CD4-positive, CD25-positive, alpha-beta regulatory T cell (primary cell): Measurements from ENCODE around the gene MKNK2. TPM values are rescaled to one million over a fixed set of nuclear protein-coding genes. Genes with fewer than 3 reads are reported as not detected.
A peak's percentile ranks its signal among the peaks of the same experiment; 100 is the strongest.

Source experiments
- ATAC-seq, 2 donors: fragments of 150-1000 bp; cut with Tn5 transposase; one replicate each; pipeline ENCODE4 v1.10.0; 2021; ENCODE audit warnings: low read depth in 2 of 2, moderate number of reproducible peaks in 2 of 2, moderate library complexity in 1 of 2
- DNase-seq, 3 donors: peaks; one replicate each; pipeline versions ENCODE4 v3.0.0 to v3.0.0-alpha.2; 2012 to 2022; ENCODE audit warnings: mixed read lengths in 1 of 3
- H3K27ac ChIP-seq: one replicate; pipeline ENCODE4 v1.7.0; 2013; ENCODE audit warnings: mild to moderate bottlenecking, low read length; ENCODE audit not compliant: insufficient read depth, poor library complexity, severe bottlenecking
- H3K27me3 ChIP-seq: one replicate; pipeline ENCODE4 v1.7.0; 2013; ENCODE audit warnings: low read length; ENCODE audit not compliant: control insufficient read depth, insufficient read depth
- H3K36me3 ChIP-seq: one replicate; pipeline ENCODE4 v1.7.0; 2013; ENCODE audit warnings: mild to moderate bottlenecking, low read length, moderate library complexity; ENCODE audit not compliant: control insufficient read depth, insufficient read depth
- H3K4me1 ChIP-seq: 2 replicates; pipeline ENCODE4 v1.7.0; 2013; ENCODE audit warnings: mild to moderate bottlenecking, low read length; ENCODE audit not compliant: insufficient read depth, control insufficient read depth, poor library complexity, severe bottlenecking
- H3K4me3 ChIP-seq: one replicate; pipeline ENCODE4 v1.7.0; 2013; ENCODE audit warnings: low read depth, mild to moderate bottlenecking, low read length, moderate library complexity
- H3K9me3 ChIP-seq, 2 experiments: 1 replicate in 1 of 2; 2 replicates in 1 of 2; pipeline ENCODE4 v1.7.0; 2013; ENCODE audit warnings: low read length in 2 of 2, mild to moderate bottlenecking in 1 of 2, moderate library complexity in 1 of 2; ENCODE audit not compliant: control insufficient read depth in 2 of 2
- H3K27ac Mint-ChIP-seq, 3 donors: one replicate each; pipeline ENCODE4 v1.8.0; 2020 to 2022; ENCODE audit warnings: mild to moderate bottlenecking in 3 of 3, mixed read lengths in 3 of 3, moderate library complexity in 2 of 3
- H3K27me3 Mint-ChIP-seq: one replicate; pipeline ENCODE4 v1.8.0; 2022; ENCODE audit warnings: mild to moderate bottlenecking, mixed read lengths
- H3K36me3 Mint-ChIP-seq: one replicate; pipeline ENCODE4 v1.8.0; 2020; ENCODE audit warnings: mixed read lengths
- H3K4me1 Mint-ChIP-seq, 4 donors: one replicate each; pipeline ENCODE4 v1.8.0; 2020 to 2022; ENCODE audit warnings: mixed read lengths in 4 of 4, mild to moderate bottlenecking in 1 of 4
- H3K4me3 Mint-ChIP-seq, 4 donors: one replicate each; pipeline ENCODE4 v1.8.0; 2020 to 2022; ENCODE audit warnings: mild to moderate bottlenecking in 4 of 4, mixed read lengths in 4 of 4, moderate library complexity in 3 of 4
- H3K9me3 Mint-ChIP-seq, 7 donors: one replicate each; pipeline ENCODE4 v1.8.0; 2020 to 2022; ENCODE audit warnings: mixed read lengths in 7 of 7, mild to moderate bottlenecking in 3 of 7, moderate library complexity in 2 of 7
- polyA plus RNA-seq, 4 donors: library from polyadenylated mRNA; unstranded; fragments of 300-500 nt; fragmentation: Illumina TruSeq; gene quantifications; one replicate each; pipeline ENCODE4 v1.2.3, GENCODE V29; 2021
- total RNA-seq: library from RNA; stranded (reverse); gene quantifications from one replicate; pipeline ENCODE4 v1.2.3, GENCODE V29; 2022

MKNK2 gene
- total RNA-seq (340 TPM), polyA plus RNA-seq (10 to 100 TPM; 28.7 to 38.2 (median 32.0) TPM)

DNA sequence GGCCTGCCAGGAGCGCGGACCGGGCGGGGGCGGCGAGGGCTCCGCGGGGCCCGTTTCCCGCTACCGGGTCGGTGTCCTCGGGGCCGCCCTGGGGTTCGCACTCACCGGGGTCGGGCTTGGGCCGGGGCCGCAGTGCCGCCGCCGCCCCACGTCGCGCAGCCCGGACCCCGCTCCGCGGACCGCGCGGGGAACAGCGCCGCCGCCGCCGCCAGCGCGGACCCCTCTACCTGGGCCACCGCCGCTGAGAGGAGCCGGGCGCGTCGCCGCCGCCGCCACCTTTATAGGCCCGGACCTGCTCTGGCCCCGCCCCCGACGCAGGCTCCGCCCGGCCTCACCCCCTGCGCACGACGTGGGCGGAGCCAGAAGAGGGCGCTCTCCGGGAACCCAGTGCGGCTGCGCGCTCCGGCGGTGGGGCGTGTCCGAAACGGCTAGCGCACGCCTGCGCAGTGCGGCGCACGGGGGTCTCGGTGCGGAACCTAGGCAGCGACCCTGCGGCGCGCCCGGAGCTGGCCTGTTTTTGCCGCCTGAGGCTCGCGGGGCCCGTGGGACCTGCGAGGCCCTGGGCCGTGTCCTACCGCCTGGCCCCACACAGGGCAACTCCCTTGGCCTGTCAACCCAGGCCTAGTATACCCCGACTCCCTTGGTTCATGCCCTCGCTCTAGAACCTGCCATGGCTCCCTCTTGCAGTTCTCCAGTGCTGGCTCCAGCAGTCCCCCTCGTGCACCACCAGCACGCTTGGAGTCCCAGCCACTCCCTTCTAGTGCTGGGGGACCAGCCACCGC, at the start of gene MKNK2:
Gene MKNK2 (minus strand): TSS at position 254 of the 782 bp plus-strand sequence. CDS start 393 bp downstream, outside the sequence.
- H3K27ac ChIP-seq, result peak within 1 kb of the TSS; percentile 92
- Mint-ChIP-seq H3K9me3 (no peaks in the 10 kb centered on the region), H3K36me3 (no peaks in the 10 kb centered on the region), H3K27ac (peak within 1 kb of the TSS; percentile 95 to 96 (median 95)), H3K27me3 (peaks cover 4% of the 10 kb centered on the region), H3K4me1 (peaks cover 0 to 66% (median 8%) of the 10 kb centered on the region in 4 donors), H3K4me3 (peak within 1 kb of the TSS; percentile 88 to 94 (median 92))
- peaks cover 65% of the 10 kb centered on the region for H3K4me1 ChIP-seq
- no peaks in the 10 kb centered on the region for H3K9me3 ChIP-seq
- no peaks in the 10 kb centered on the region for H3K27me3 ChIP-seq
- ATAC-seq, result peak; percentile 79 to 84
- peak within 1 kb of the TSS; percentile 86 for H3K4me3 ChIP-seq
- H3K36me3 ChIP-seq, result peaks cover 3% of the 10 kb centered on the region
- peak; percentile 87 to 94 (median 90) for DNase-seq

DNA sequence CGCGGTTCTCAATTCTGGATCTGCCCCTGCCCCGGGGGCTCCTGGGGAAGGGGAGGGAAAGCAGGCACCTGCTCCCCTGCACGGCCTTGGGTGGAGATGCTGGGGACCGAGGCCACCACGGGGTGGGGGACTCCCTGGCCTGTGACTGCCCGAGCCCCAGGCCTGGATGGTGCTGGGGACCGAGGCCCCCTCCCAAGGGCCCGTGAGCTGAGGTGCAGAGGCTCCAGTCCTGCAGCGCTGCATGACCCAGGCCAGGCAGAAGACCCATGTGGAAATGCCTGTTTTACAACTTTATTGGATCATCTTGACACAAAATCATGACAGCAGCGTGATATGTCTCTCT, 49.6 kb upstream of the MKNK2 start:
- H3K4me1 ChIP-seq, result peaks cover 14% of the 10 kb centered on the region
- Mint-ChIP-seq H3K4me3 (peak overlapping the region in 1 of 4 donors; percentile 41), H3K27ac (no peak overlapping the region), H3K27me3 (peaks cover 3% of the 10 kb centered on the region), H3K4me1 (peaks cover 0 to 11% (median 0%) of the 10 kb centered on the region in 4 donors), H3K9me3 (peaks cover 0 to 5% (median 0%) of the 10 kb centered on the region in 7 donors), H3K36me3 (peaks cover 27% of the 10 kb centered on the region)
- no peak for ATAC-seq
- DNase-seq, result no peak
- no peak overlapping the region for H3K4me3 ChIP-seq
- no peak overlapping the region for H3K27ac ChIP-seq
- peaks cover 33% of the 10 kb centered on the region for H3K36me3 ChIP-seq
- H3K9me3 ChIP-seq, result peaks cover 0 to 4% of the 10 kb centered on the region in 2 experiments
- no peaks in the 10 kb centered on the region for H3K27me3 ChIP-seq

DNA sequence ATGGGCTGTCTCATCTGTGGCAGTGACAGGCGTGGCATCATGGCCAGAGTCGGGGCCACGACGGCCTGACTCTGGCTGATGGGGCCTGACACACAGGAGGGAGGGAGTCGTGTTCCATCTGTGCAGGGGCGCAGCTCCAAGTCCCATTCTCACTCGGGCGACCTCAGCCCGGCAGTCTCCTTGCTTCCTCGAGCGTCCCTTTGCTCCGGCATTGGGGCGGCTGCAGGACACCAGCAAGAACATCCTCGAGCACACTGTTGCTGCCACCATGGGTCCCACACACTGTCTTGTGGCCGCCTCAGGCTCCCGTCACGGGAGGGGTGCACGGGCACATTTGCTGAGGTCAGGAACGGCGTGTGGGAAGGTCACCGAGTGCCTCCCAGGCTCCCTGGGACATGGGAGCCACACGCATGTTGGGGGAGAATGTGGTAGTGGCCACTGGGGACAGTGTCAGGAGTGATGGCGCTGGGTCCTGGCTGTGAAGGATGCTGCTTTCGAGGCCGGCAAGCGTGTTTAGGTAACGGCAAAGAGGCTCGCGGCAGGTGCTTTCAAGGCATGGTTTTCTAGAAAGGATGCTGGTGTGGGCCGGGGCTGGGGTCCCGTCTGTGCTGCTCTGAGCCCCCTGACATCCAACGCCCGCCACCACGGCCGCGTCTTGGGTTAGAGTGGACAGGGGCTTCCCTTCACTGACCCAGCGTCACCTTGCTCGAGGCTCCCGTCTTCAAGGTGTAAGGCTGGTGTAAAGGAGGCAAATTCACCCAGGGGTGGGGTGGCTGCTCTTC, 49.1 kb upstream of the MKNK2 start:
- H3K9me3 ChIP-seq, result no peaks in the 10 kb centered on the region
- no peak overlapping the region for H3K4me3 ChIP-seq
- Mint-ChIP-seq H3K36me3 (peaks cover 21% of the 10 kb centered on the region), H3K9me3 (peaks cover 0 to 3% (median 0%) of the 10 kb centered on the region in 7 donors), H3K27ac (peak overlapping the region in 1 of 3 donors; percentile 66), H3K4me1 (peaks cover 0 to 12% (median 0%) of the 10 kb centered on the region in 4 donors), H3K27me3 (peaks cover 4% of the 10 kb centered on the region), H3K4me3 (no peak overlapping the region)
- peaks cover 19% of the 10 kb centered on the region for H3K4me1 ChIP-seq
- no peak overlapping the region for H3K27ac ChIP-seq
- H3K27me3 ChIP-seq, result no peaks in the 10 kb centered on the region
- ATAC-seq (no peak), DNase-seq (no peak)
- H3K36me3 ChIP-seq, result peaks cover 28% of the 10 kb centered on the region

DNA sequence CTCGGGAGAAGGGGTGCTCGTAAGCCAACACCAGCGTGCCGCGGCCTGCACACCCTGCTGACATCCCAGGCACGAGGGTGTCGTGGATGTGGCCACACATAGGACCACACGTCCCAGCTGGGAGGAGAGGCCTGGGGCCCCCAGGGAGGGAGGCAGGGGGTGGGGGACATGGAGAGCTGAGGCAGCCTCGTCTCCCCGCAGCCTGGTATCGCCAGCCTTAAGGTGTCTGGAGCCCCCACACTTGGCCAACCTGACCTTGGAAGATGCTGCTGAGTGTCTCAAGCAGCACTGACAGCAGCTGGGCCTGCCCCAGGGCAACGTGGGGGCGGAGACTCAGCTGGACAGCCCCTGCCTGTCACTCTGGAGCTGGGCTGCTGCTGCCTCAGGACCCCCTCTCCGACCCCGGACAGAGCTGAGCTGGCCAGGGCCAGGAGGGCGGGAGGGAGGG, 48.0 kb upstream of the MKNK2 start:
- Mint-ChIP-seq H3K27ac (no peak overlapping the region), H3K4me1 (peaks cover 0 to 17% (median 6%) of the 10 kb centered on the region in 4 donors), H3K27me3 (peaks cover 4% of the 10 kb centered on the region), H3K9me3 (peaks cover 0 to 3% (median 0%) of the 10 kb centered on the region in 7 donors), H3K4me3 (no peak overlapping the region), H3K36me3 (peaks cover 19% of the 10 kb centered on the region)
- ATAC-seq (no peak), DNase-seq (no peak)
- Histone ChIP-seq H3K27ac (no peak overlapping the region), H3K27me3 (no peaks in the 10 kb centered on the region), H3K4me3 (no peak overlapping the region), H3K36me3 (peaks cover 24% of the 10 kb centered on the region), H3K4me1 (peaks cover 28% of the 10 kb centered on the region), H3K9me3 (no peaks in the 10 kb centered on the region)

DNA sequence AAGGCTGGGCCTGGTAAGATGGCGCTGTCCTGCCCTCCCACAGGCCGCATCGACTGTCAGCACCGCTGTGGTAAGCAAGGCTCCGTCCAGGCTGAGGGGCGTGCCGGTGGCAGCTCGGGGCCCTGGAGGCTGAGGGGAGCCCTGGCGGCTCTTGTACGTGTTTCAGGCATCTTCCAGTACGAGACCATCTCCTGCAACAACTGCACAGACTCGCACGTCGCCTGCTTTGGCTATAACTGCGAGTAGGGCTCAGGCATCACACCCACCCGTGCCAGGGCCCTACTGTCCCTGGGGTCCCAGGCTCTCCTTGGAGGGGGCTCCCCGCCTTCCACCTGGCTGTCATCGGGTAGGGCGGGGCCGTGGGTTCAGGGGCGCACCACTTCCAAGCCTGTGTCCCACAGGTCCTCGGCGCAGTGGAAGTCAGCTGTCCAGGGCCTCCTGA, 46.9 kb upstream of the MKNK2 start:
- Mint-ChIP-seq H3K4me3 (peak overlapping the region in 3 of 4 donors; percentile 11 to 66 (median 59)), H3K36me3 (peaks cover 10% of the 10 kb centered on the region), H3K9me3 (peaks cover 0 to 3% (median 0%) of the 10 kb centered on the region in 7 donors)

DNA sequence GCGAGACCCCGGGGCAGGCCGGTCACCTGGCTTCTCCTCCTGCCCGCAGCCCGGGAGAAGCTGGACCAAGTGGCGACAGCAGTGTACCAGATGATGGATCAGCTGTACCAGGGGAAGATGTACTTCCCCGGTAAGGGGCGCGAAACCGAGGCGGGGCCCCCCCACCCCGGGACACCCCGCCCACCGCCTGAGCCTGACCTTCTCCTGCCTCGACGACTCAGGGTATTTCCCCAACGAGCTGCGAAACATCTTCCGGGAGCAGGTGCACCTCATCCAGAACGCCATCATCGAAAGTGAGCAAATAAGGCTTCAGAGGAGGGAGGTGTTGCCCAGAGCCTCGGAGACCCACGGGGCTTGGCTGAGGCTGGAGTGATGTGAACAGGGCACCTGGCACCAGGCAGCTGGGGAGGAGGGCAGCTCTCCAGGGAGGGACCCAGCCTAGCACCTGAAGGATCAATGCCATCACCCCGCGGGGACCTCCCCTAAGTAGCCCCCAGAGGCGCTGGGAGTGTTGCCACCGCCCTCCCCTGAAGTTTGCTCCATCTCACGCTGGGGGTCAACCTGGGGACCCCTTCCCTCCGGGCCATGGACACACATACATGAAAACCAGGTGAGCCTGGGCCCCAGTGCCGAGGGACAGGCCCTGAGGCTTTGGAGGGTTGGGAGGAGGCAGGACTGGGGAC, 46.3 kb upstream of the MKNK2 start:
- Mint-ChIP-seq H3K36me3 (peaks cover 10% of the 10 kb centered on the region), H3K27ac (peak overlapping the region; percentile 69 to 96 (median 90)), H3K9me3 (peaks cover 0 to 3% (median 0%) of the 10 kb centered on the region in 7 donors), H3K4me1 (peaks cover 0 to 32% (median 13%) of the 10 kb centered on the region in 4 donors), H3K4me3 (peak overlapping the region; percentile 88 to 98 (median 90)), H3K27me3 (peaks cover 4% of the 10 kb centered on the region)
- Histone ChIP-seq H3K36me3 (peaks cover 30% of the 10 kb centered on the region), H3K4me1 (peaks cover 44% of the 10 kb centered on the region), H3K27me3 (no peaks in the 10 kb centered on the region), H3K27ac (peak overlapping the region; percentile 88), H3K4me3 (peak overlapping the region; percentile 41), H3K9me3 (no peaks in the 10 kb centered on the region)
- DNase-seq, result peak in 2 of 3 donors; percentile 55 to 61
- no peak for ATAC-seq

More for the DNA sequence above, 46.9 kb upstream of the MKNK2 start:
- H3K27me3 Mint-ChIP-seq, result peaks cover 4% of the 10 kb centered on the region
- DNase-seq (no peak), ATAC-seq (no peak)
- H3K4me3 ChIP-seq, result no peak overlapping the region
- peaks cover 40% of the 10 kb centered on the region for H3K4me1 ChIP-seq
- peaks cover 0 to 27% (median 13%) of the 10 kb centered on the region in 4 donors for H3K4me1 Mint-ChIP-seq
- H3K27me3 ChIP-seq, result no peaks in the 10 kb centered on the region
- peak overlapping the region in 2 of 3 donors; percentile 14 to 90 for H3K27ac Mint-ChIP-seq
- peak overlapping the region; percentile 88 for H3K27ac ChIP-seq
- peaks cover 30% of the 10 kb centered on the region for H3K36me3 ChIP-seq
- no peaks in the 10 kb centered on the region for H3K9me3 ChIP-seq
